GM23248 (cell line): ENCODE measurements around the gene CACNA1D.

Experiments used
- EZH2 ChIP-seq: fragments of 200-600 bp; sonication (generic); IDR thresholded peaks from 2 replicates; pipeline ENCODE4 v1.6.1; 2018; ENCODE audit warnings: antibody characterized with exemption, mild to moderate bottlenecking; ENCODE audit not compliant: insufficient read depth, poor library complexity, severe bottlenecking
- EZH2phosphoT487 ChIP-seq: fragments of 200-600 bp; sonication (generic); IDR thresholded peaks from 2 replicates; pipeline ENCODE4 v1.6.1; 2018; ENCODE audit warnings: antibody characterized with exemption, moderate library complexity, mild to moderate bottlenecking, low read depth; ENCODE audit not compliant: insufficient read depth

- TF ChIP-seq EZH2 (no peak), EZH2phosphoT487 (no peak)
These were observed 200.4 kb downstream of the CACNA1D start for GRCh38 chr3:53694666-53695323.
